Astrocyte of the cerebellum (primary cell): ENCODE measurements around the gene LSM7.

Source experiments
- DNase-seq: peaks from one replicate; pipeline ENCODE4 v3.0.0-alpha.2; 2011; ENCODE audit warnings: low read depth
- H3K4me3 ChIP-seq: 2 replicates; pipeline ENCODE4 v1.5.1; 2011; ENCODE audit warnings: mild to moderate bottlenecking, low read depth, low read length, moderate library complexity
- CTCF ChIP-seq: IDR thresholded peaks from 2 replicates; pipeline ENCODE4 v1.5.1; 2012; ENCODE audit warnings: low read length, low read depth, moderate library complexity, mild to moderate bottlenecking; ENCODE audit errors: missing control alignments
- in situ Hi-C: cut with HindIII; loops from 2 replicates; pipeline ENCODE4 v1.10.0; 2017; ENCODE audit warnings: low sequenced_read_pairs

The LSM7 gene

GRCh38 chr19:2302319-2303210 lies 25.8 kb downstream of the LSM7 start:
- H3K4me3 ChIP-seq, result no peak overlapping the region
- in situ Hi-C loops, result no loop called here
- TF ChIP-seq CTCF, result no peak
- DNase-seq, result no peak

GRCh38 chr19:2300533-2300932 lies 27.9 kb downstream of the LSM7 start:
- TF ChIP-seq CTCF, result no peak
- in situ Hi-C loops, result no loop called here
- no peak for DNase-seq
- no peak overlapping the region for H3K4me3 ChIP-seq

- in situ Hi-C loops, result no loop called here
- no peak overlapping the region for H3K4me3 ChIP-seq
- DNase-seq, result no peak
- no peak for TF ChIP-seq CTCF
These were observed 32.2 kb downstream of the LSM7 start for GRCh38 chr19:2296141-2296540.

GRCh38 chr19:2294687-2295335 lies 33.6 kb downstream of the LSM7 start:
- no peak for DNase-seq
- TF ChIP-seq CTCF, result no peak
- H3K4me3 ChIP-seq, result no peak overlapping the region
- in situ Hi-C loops, result no loop called here

- H3K4me3 ChIP-seq, result no peak overlapping the region
These were observed 37.1 kb downstream of the LSM7 start for GRCh38 chr19:2291185-2291751.

More at GRCh38 chr19:2291185-2291751, 37.1 kb downstream of the LSM7 start:
- in situ Hi-C loops, result no loop called here
- no peak for TF ChIP-seq CTCF
- DNase-seq, result no peak
